Iris pigment epithelial cell (primary cell): ENCODE measurements around the gene SLC35E2B.

ENCODE experiments used
- DNase-seq: peaks from one replicate; pipeline ENCODE4 v3.0.0-alpha.2; 2011; ENCODE audit warnings: low read depth

Gene SLC35E2B

DNA sequence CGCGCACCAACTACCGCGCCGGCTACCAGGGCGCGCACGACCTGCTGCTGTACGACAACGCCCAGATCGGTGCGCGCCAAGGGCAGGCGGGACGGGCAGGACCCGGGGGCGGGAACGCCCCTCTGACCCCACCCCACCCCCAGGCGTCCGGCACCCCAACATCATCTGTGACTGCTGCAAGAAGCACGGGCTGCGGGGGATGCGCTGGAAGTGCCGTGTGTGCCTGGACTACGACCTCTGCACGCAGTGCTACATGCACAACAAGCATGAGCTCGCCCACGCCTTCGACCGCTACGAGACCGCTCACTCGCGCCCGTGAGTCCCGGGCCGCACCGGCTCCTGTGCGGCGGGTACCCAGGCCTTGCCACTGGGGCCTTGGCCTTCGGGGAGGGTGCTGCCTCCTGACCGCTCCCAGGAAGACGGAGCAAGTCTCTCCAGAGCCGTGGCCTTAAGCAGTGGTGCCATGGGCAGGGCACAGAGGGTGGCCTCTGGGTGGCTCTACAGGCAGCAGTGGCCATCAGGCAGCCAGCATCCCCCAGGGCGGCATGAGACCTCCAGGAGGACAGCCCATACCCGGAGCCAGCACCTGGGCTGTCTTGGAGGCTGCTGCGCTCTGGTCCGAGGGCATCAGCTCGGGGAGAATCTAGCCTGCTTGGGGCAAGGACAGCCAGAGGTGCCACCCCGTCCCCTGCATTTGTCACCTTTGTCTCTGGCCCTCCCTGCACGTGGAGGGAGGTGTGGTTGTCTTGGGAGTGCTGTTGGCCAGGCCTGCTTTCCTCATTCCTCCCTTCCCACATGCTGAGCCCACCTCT lies 68.8 kb downstream of the SLC35E2B start:
- no peak for DNase-seq

DNA sequence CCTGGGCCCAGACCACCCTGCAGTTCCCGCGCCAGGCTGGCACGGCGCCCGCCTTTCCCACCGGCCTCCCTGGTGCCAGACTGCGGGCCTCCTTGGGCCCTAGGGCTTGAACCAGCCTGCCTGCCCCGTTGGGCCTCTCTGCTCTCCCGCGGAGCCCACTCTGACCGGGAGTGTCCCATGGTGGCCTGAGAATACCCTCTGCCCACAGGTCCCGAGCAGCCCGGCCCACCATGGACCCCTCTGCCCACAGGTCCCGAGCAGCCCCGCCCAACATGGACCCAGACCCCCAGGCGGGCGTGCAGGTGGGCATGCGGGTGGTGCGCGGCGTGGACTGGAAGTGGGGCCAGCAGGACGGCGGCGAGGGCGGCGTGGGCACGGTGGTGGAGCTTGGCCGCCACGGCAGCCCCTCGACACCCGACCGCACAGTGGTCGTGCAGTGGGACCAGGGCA lies 69.4 kb downstream of the SLC35E2B start:
- DNase-seq: no peak

DNA sequence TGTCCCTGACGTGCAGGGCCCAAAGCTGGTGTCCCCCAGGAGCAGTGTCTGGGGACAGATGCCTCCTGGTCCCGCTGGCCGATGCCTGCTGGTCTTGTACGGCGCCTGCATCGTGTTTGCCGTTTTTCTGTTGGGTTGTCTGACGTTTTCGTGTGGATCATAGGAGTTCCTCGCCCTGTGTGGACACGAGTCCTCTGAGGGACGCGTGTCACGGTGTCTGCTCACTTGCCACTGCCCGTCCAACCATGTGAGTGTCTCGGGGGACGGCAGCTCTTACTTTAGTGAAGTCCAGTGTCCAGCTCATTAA lies 69.9 kb downstream of the SLC35E2B start:
- DNase-seq: no peak

- peak; percentile 92 for DNase-seq
Observed at GRCh38 chr1:1622010-1622787, 70.4 kb downstream of the SLC35E2B start.

DNA sequence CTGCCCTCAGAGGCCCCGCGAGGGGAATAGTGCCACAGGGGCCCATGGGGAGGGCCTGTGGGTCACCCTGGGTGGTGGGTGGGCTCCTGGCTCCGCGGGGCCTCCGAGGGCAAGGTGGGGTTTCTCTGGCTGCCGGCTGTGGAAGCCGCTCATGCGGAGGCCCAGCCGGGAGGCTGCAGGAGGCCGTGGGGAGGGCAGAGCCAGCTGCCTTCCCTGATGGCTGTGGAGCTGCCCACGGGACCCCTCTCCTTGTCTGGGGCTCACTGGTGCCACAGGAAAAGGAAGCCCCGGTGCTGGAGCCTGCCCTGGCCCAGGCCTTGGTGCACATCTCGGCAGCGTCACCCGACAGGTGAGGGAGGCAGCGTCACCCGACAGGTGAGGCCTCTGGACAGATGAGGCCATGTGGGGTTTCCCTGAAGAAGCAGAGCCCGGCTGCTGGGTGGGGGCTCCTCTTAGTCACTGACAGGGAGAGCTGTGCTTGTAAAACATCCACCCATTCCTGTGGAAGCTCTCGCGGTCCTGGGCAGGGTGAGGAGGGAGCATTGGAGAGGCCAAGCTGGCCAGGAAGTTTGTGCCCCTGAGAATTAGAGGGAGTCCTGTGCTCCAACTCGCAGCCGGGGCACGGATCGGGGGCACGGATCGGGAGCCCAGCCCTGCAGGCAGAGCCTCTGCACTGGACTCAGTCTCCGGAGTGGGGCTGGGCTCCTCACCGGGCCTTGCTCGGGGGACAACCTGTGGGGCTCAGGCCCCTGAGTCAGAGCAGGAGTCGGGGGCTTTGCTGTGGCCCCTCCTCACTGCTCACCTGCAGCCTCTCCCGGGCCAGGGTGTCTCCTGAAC lies 71.2 kb downstream of the SLC35E2B start:
- DNase-seq: no peak

DNA sequence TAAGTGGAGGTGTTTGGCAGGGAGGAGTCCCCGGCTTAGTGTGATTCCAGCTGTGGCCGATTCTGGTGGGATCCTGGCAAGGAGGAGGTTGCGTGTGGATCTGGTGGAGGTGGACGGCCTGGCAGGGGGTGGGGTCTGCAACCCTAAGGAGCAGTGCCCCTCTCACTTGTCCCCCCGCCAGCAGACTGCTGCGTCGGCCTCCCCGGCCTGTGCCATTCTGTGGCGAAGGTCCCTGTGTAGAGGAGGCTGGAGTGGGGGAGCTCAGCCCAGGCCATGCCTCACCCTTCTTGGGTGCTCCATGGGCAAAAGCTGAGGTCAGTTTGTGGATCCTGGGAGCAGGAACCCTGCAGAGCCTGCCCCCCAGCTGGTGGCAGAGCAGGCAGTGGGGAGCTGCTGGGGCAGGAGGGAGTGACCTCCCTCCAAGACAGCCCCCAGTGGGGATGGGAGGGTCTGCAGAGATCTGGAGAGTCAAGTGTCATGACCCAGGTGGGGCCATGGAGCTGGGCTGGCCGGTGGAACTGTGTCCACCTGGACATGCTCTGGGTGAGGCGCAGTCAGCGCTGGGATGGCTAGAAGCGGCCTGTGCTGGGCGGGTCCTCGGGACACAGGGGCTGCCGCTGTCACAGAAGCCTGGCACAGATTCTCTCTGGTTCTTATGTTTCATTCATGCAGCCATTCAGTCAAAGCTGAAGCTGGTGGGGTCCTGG lies 72.0 kb downstream of the SLC35E2B start:
- no peak for DNase-seq

DNA sequence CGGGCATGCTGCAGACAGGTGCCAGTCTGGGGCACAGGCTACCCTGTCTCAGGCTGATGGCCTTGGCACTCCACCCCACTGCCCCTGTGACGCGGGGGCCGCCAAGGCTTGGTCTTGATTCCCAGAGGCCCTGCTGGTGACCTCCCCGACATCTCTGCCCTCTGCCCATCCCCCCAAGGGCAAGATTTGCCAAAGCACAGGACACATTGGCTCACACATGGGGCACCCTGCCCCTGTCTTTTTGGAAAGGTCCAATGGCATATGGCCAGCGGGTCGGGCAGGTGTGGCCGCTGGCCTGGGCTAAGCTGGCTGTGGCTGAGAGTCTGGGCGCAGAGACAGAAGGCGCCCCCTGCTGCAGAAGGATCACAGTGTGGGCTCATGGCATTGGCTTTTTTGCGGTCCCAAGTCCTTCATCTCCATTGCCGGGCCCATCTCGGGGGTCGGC lies 72.7 kb downstream of the SLC35E2B start:
- DNase-seq: no peak

GRCh38 chr1:1618396-1619068 lies 74.1 kb downstream of the SLC35E2B start:
- DNase-seq: no peak

DNA sequence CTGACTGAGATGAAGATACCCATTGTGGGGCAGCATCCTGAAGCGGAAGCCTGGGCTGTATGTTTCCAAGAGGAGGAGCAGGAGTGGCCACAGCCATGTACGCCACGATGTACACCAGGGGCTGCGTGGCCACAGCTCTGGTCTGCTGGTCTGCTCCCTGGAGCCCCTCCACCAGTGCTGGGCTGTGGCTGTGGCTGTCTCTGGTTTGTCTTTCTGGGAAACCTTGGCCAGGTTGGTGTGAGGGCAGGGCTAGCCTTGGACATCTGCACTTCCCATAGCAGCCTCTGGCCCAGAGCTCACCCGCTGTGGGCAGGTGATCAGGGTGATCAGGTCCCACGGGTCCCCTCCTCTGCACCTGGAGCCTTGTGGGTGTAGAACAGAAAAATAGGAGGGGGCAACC lies 74.7 kb downstream of the SLC35E2B start:
- DNase-seq: no peak

DNA sequence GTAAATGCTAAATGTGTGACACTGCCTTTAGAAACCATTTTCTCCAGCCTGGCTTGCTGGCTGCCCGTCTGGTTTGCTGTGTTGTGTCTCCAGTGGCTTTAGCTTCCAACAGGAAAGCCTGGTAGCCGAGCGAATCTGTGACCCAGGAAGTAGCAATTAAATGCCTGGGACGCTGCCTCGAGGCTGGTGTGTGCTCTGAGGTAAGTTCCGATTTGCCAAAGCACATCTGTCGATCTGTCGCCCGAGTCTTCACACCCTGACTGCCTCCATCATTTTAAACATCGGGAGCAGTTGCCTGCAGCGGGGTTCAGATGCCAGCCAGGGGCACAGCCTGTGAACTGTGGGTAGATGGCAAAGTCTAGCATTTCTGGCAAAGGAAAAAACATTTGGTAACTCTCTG lies 75.1 kb downstream of the SLC35E2B start:
- DNase-seq: no peak

GRCh38 chr1:1616838-1617237 lies 75.8 kb downstream of the SLC35E2B start:
- DNase-seq: no peak

DNA sequence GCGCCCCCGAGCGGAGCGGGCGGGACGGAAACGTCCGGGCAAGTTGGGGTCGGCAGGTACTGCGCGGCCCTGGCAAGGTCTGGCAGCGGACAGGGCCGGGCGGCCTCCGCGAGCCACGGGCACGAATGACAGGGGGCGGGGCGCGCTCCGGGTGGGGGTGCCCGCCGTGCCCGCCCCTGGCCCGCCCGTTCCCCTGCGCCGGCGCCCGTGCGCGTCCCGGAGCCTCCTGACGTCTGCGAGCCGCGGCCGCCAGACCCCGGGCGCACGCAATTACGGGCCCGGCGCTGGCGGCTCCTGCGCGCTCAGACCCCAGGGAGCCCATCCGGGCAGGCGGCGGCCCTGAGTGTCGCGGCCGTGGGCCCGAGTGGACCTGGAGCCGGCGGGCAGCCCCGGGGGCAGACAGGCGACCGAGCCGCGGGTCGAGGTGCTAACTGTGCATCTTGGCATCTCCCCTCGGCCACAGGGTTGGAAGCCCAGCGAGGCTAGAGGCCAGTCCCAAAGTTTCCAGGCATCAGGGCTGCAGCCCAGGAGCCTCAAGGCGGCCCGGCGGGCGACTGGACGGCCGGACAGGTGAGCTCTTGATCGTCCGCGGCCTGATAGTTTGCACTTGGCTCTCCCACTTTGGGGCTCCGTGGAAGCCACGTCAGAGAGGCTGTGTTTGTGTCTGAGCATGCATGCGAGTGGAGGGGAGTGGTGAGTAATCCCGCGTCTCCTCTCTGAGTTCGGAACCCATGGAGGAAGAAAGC lies 76.4 kb downstream of the SLC35E2B start:
- DNase-seq: no peak

DNA sequence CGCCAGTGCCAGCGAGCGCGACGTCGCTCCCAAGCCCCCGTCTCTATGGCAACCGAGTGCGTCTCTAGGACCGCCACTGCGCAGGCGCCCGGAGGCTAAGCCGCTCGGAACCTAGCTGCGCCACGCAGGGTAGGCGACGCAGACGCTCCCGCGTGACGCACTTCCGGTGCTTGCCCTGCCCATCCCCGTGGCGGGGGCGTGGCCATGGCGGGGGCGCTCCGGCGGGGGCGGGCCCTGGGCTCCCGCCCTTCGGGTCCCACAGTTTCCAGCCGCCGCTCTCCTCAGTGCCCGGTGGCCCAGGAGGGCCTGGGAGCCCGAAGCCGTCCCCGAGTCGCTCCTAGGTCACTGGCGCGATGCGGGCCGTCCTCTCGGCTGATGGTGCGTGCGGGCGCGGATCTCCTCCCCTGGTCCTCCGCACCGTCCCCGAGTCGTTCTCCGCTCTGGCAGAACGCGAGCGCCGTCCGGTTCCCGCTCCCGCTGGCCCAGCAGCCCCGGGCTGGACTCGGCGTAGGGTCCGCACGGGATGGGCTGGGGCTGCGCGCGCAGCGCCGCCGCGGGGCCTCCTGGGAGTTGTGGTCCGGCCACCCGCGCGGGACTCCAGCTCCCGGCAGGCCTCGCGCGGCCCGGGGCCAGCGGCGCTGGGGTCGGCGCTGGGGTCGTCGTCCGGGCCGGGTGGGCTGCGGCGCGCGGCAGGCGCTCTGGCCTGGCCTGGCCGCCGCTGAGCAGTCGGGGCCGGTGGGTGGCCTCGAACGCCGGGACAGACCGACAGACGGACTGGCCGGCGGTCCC lies 77.1 kb downstream of the SLC35E2B start, which contains the start of gene MIB2:
Gene MIB2, plus strand, starts transcription at position 245 of the 789 bp plus-strand sequence. CDS start 7,953 bp downstream, outside the sequence.
- peak; percentile 93 for DNase-seq

DNA sequence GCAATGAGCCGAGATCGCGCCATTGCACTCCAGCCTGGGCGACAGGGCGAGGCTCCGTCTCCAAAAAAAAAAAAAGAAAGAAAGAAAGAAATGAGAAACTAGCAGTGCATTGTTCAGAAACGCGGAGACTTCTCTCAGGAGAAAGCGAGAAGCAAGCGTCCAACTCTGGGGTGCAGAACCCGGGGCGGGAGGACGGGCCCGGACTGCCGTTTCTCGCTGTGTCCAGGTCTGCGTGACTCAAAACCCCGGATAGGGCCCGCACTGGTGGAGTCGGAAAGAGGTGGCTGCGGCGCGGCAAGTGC lies 77.7 kb downstream of the SLC35E2B start:
- DNase-seq: no peak

GRCh38 chr1:1614204-1614953 lies 78.2 kb downstream of the SLC35E2B start:
- peak; percentile 95 for DNase-seq

- no peak for DNase-seq
Observed at GRCh38 chr1:1613509-1614082, 79.0 kb downstream of the SLC35E2B start.

DNA sequence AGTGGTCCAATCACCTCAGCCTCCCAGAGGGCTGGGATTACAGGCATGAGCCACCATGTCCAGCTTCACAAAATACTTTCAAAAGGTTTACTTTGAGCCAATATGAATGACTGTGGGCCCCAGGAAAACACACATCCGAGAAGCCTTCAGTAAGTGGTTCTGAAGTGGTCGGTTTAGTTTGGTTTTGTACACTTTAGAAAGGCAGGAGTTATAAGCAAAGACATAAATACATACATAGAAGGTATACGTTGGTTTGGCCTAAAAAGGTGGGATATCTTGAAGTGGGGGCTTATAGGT lies 80.5 kb downstream of the SLC35E2B start:
- no peak for DNase-seq

GRCh38 chr1:1610796-1611195 lies 81.8 kb downstream of the SLC35E2B start:
- DNase-seq: no peak
